ENCODE data around the gene WNT9A.
"Not testable (repeated sequence)": the region's sequence is repeated elsewhere in the genome, so short reads cannot be mapped to it uniquely, and the experiment has no call there.

WNT9A gene

GRCh38 chr1:227909923-227910328 is 37.8 kb downstream of the WNT9A start:
- DNase-seq: not testable (repeated sequence)

- no peak for DNase-seq
Measured at GRCh38 chr1:227909188-227909587, 38.5 kb downstream of the WNT9A start.

GRCh38 chr1:227908359-227908758 is 39.4 kb downstream of the WNT9A start:
- DNase-seq: no peak

- no peak for DNase-seq
Measured at GRCh38 chr1:227907439-227908015, 40.2 kb downstream of the WNT9A start.

GRCh38 chr1:227906550-227907071 is 41.1 kb downstream of the WNT9A start:
- DNase-seq: no peak

GRCh38 chr1:227905573-227906487 is 41.9 kb downstream of the WNT9A start:
- DNase-seq: no peak

- DNase-seq: no peak
Measured at GRCh38 chr1:227904541-227905335, 43.0 kb downstream of the WNT9A start.

GRCh38 chr1:227903614-227904501 is 43.9 kb downstream of the WNT9A start:
- no peak for DNase-seq

GRCh38 chr1:227903061-227903521 is 44.6 kb downstream of the WNT9A start:
- no peak for DNase-seq

- DNase-seq: no peak
Measured at GRCh38 chr1:227902641-227902990, 45.1 kb downstream of the WNT9A start.

GRCh38 chr1:227901906-227902640 is 45.7 kb downstream of the WNT9A start:
- DNase-seq: no peak

GRCh38 chr1:227901239-227901905 is 46.4 kb downstream of the WNT9A start:
- DNase-seq: peak in 2 of 5 donors; percentile 4 to 7

- DNase-seq: peak in 2 of 5 donors; percentile 3 to 9
Measured at GRCh38 chr1:227900571-227901051, 47.1 kb downstream of the WNT9A start.

- DNase-seq: peak in 2 of 5 donors; percentile 2 to 5
Measured at GRCh38 chr1:227899820-227900449, 47.8 kb downstream of the WNT9A start.

- DNase-seq: peak in 2 of 5 donors; percentile 1 to 9
Measured at GRCh38 chr1:227899141-227899819, 48.5 kb downstream of the WNT9A start.

GRCh38 chr1:227898502-227899140 is 49.1 kb downstream of the WNT9A start:
- DNase-seq: peak in 2 of 5 donors; percentile 3 to 8

GRCh38 chr1:227897704-227898438 is 49.9 kb downstream of the WNT9A start:
- DNase-seq: no peak
